ENCODE measurements around the gene ST3GAL4.
"Not testable (repeated sequence)": the region's sequence is repeated elsewhere in the genome, so short reads cannot be mapped to it uniquely, and the experiment has no call there.

ST3GAL4 gene

GRCh38 chr11:126332221-126332711 is 23.2 kb upstream of the ST3GAL4 start:
- DNase-seq: no peak

GRCh38 chr11:126333142-126333541 is 22.3 kb upstream of the ST3GAL4 start:
- no peak for DNase-seq

- DNase-seq: no peak
These were observed 20.6 kb upstream of the ST3GAL4 start for GRCh38 chr11:126334659-126335462.

- no peak for DNase-seq
These were observed 20.1 kb upstream of the ST3GAL4 start for GRCh38 chr11:126335463-126335760.

GRCh38 chr11:126336138-126336541 is 19.3 kb upstream of the ST3GAL4 start:
- no peak for DNase-seq

- DNase-seq: no peak
These were observed 18.8 kb upstream of the ST3GAL4 start for GRCh38 chr11:126336671-126337101.

- DNase-seq: no peak
These were observed 18.4 kb upstream of the ST3GAL4 start for GRCh38 chr11:126337126-126337473.

GRCh38 chr11:126337474-126338241 is 17.8 kb upstream of the ST3GAL4 start:
- no peak for DNase-seq

GRCh38 chr11:126338346-126339055 is 17.0 kb upstream of the ST3GAL4 start:
- DNase-seq: no peak

GRCh38 chr11:126339073-126339862 is 16.2 kb upstream of the ST3GAL4 start:
- DNase-seq: no peak

GRCh38 chr11:126339863-126340434 is 15.5 kb upstream of the ST3GAL4 start:
- DNase-seq: no peak

GRCh38 chr11:126340960-126341606 is 14.4 kb upstream of the ST3GAL4 start:
- no peak for DNase-seq

GRCh38 chr11:126341760-126342161 is 13.7 kb upstream of the ST3GAL4 start:
- no peak for DNase-seq

- no peak for DNase-seq
These were observed 12.4 kb upstream of the ST3GAL4 start for GRCh38 chr11:126343051-126343450.

GRCh38 chr11:126344141-126345080 is 11.1 kb upstream of the ST3GAL4 start:
- no peak for DNase-seq

GRCh38 chr11:126345283-126345682 is 10.2 kb upstream of the ST3GAL4 start:
- DNase-seq: no peak

- no peak for DNase-seq
These were observed 9.5 kb upstream of the ST3GAL4 start for GRCh38 chr11:126345759-126346585.

GRCh38 chr11:126346586-126346940 is 8.9 kb upstream of the ST3GAL4 start:
- no peak for DNase-seq

- DNase-seq: not testable (repeated sequence)
These were observed 8.5 kb upstream of the ST3GAL4 start for GRCh38 chr11:126346946-126347345.

All from activated effector memory CD4-positive, alpha-beta T cell treated with Interleukin-2 at 50 U/mL for 16 hours (primary cell).